ENCODE data around the gene SLC13A2.

GRCh38 chr17:28472871-28473497 lies 460 bp upstream of the SLC13A2 start:
- no peak for TF ChIP-seq CTCF (IDR thresholded peaks at IDR 0.05)
- TF ChIP-seq POLR2A (IDR thresholded peaks at IDR 0.05): no peak
